ENCODE measurements around the gene PYDC1. TPM values are rescaled to one million over a fixed set of nuclear protein-coding genes. Genes with fewer than 3 reads are reported as not detected.

The PYDC1 gene
- total and polyA plus RNA-seq, 2 of the 13 experiments (the other 11 are each of a cell fraction or from before 2014, with no cell fraction given) = not detected

DNA sequence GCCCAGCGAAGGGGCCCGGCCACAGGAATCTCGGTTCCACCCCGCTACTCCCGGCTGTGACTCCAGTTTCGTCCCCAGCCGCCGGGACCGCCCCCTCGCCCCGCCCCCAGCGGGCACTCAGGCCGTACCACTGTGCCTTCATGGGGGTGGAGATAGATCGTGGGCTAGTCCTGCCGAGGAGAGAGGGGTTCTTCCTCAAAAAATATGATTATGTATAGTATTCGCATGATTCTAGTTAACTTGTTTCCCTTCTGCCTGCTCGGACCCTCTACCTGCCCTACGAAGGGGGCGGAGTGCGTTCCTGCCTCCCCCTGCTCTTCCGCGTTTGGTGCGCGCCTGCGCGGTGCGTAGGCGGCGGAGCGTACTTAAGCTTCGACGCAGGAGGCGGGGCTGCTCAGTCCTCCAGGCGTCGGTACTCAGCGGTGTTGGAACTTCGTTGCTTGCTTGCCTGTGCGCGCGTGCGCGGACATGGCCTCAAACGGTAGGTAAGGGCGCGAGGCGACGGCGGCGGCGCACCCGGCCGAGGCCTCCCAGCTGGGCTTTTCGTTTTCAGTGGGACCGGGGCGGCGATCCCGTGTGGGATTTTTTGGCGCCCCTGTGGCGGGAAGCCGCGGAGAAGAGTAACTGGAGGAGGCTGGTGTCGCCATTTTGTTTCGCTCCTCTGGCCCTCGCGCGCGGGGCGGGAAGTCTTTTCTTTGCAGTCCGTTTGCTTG is 37.0 kb downstream of the PYDC1 start, which contains the start of gene FUS (continued):
- TF ChIP-seq POLR2AphosphoS5 (IDR thresholded peaks at IDR 0.05; ENCODE audit: low read depth, low read length) = peak; percentile 100
- peak; percentile 96 for TF ChIP-seq YEATS4 (CRISPR knock-in tag; IDR thresholded peaks at IDR 0.05; ENCODE audit: borderline replicate concordance)
- TF ChIP-seq KAT8 (CRISPR knock-in tag; IDR thresholded peaks at IDR 0.05) = peak; percentile 87
- peak; percentile 93 for TF ChIP-seq ZC3H13 (CRISPR knock-in tag; IDR thresholded peaks at IDR 0.05)
- no peak for TF ChIP-seq ZNF282 (IDR thresholded peaks at IDR 0.05; ENCODE audit: partially characterized antibody)
- 0 out of 2 replicates have a peak, but pooled peaks have one; percentile 26 for TF ChIP-seq NFE2L2 (IDR thresholded peaks at IDR 0.05; ENCODE audit: low read length)
- peak; percentile 73 for TF ChIP-seq RXRA (CRISPR knock-in tag; IDR thresholded peaks at IDR 0.05)
- TF ChIP-seq, protein P1, sequence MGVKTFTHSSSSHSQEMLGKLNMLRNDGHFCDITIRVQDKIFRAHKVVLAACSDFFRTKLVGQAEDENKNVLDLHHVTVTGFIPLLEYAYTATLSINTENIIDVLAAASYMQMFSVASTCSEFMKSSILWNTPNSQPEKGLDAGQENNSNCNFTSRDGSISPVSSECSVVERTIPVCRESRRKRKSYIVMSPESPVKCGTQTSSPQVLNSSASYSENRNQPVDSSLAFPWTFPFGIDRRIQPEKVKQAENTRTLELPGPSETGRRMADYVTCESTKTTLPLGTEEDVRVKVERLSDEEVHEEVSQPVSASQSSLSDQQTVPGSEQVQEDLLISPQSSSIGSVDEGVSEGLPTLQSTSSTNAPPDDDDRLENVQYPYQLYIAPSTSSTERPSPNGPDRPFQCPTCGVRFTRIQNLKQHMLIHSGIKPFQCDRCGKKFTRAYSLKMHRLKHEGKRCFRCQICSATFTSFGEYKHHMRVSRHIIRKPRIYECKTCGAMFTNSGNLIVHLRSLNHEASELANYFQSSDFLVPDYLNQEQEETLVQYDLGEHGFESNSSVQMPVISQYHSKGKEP (CRISPR knock-in tag; IDR thresholded peaks at IDR 0.05) = peak; percentile 95; the same call in 1 of the 2 replicates
- TF ChIP-seq TBX2 (CRISPR knock-in tag; IDR thresholded peaks at IDR 0.05; ENCODE audit: borderline replicate concordance) = no peak; the same call in none of the 2 replicates
- TF ChIP-seq ZNF747 (CRISPR knock-in tag; IDR thresholded peaks at IDR 0.05; ENCODE audit: borderline replicate concordance) = peak; percentile 91
- TF ChIP-seq, protein P2, sequence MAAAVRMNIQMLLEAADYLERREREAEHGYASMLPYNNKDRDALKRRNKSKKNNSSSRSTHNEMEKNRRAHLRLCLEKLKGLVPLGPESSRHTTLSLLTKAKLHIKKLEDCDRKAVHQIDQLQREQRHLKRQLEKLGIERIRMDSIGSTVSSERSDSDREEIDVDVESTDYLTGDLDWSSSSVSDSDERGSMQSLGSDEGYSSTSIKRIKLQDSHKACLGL (CRISPR knock-in tag; IDR thresholded peaks at IDR 0.05) = no peak
- no peak; the same call in 1 of the 2 replicates for TF ChIP-seq ZNF468 (CRISPR knock-in tag; IDR thresholded peaks at IDR 0.05)
- TF ChIP-seq, protein P3, sequence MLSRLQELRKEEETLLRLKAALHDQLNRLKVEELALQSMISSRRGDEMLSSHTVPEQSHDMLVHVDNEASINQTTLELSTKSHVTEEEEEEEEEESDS (CRISPR knock-in tag; IDR thresholded peaks at IDR 0.05; ENCODE audit: borderline replicate concordance) = 0 out of 2 replicates have a peak, but pooled peaks have one; percentile 24
- TF ChIP-seq NCOA2 (CRISPR knock-in tag; IDR thresholded peaks at IDR 0.05) = peak; percentile 67
- peak; percentile 99 to 100 for TF ChIP-seq POLR2A (IDR thresholded peaks at IDR 0.05; ENCODE audit: insufficient read depth in 1 of 2, low read depth in 2 of 2, low read length in 2 of 2)
- no peak for TF ChIP-seq SSRP1 (CRISPR knock-in tag; IDR thresholded peaks at IDR 0.05)
- peak; percentile 49; the same call in 1 of the 2 replicates for TF ChIP-seq ARHGAP35 (CRISPR knock-in tag; IDR thresholded peaks at IDR 0.05; ENCODE audit: borderline replicate concordance)
- TF ChIP-seq ZNF510 (CRISPR knock-in tag; IDR thresholded peaks at IDR 0.05; ENCODE audit: low read depth) = peak; percentile 98
- no peak for TF ChIP-seq ZBTB3 (CRISPR knock-in tag; IDR thresholded peaks at IDR 0.05; ENCODE audit: borderline replicate concordance, low read depth)
- TF ChIP-seq, protein P4, sequence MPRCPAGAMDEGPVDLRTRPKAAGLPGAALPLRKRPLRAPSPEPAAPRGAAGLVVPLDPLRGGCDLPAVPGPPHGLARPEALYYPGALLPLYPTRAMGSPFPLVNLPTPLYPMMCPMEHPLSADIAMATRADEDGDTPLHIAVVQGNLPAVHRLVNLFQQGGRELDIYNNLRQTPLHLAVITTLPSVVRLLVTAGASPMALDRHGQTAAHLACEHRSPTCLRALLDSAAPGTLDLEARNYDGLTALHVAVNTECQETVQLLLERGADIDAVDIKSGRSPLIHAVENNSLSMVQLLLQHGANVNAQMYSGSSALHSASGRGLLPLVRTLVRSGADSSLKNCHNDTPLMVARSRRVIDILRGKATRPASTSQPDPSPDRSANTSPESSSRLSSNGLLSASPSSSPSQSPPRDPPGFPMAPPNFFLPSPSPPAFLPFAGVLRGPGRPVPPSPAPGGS (CRISPR knock-in tag; IDR thresholded peaks at IDR 0.05) = peak; percentile 94
- TF ChIP-seq, protein P5, sequence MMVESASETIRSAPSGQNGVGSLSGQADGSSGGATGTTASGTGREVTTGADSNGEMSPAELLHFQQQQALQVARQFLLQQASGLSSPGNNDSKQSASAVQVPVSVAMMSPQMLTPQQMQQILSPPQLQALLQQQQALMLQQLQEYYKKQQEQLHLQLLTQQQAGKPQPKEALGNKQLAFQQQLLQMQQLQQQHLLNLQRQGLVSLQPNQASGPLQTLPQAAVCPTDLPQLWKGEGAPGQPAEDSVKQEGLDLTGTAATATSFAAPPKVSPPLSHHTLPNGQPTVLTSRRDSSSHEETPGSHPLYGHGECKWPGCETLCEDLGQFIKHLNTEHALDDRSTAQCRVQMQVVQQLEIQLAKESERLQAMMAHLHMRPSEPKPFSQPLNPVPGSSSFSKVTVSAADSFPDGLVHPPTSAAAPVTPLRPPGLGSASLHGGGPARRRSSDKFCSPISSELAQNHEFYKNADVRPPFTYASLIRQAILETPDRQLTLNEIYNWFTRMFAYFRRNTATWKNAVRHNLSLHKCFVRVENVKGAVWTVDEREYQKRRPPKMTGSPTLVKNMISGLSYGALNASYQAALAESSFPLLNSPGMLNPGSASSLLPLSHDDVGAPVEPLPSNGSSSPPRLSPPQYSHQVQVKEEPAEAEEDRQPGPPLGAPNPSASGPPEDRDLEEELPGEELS (CRISPR knock-in tag; IDR thresholded peaks at IDR 0.05) = no peak
- peak; percentile 51 for TF ChIP-seq RFXAP (CRISPR knock-in tag; IDR thresholded peaks at IDR 0.05; ENCODE audit: borderline replicate concordance)
- no peak; the same call in none of the 2 replicates for TF ChIP-seq ZBTB20 (CRISPR knock-in tag; IDR thresholded peaks at IDR 0.05; ENCODE audit: borderline replicate concordance, low read depth)
- peak; percentile 75 for TF ChIP-seq ZFYVE20 (CRISPR knock-in tag; IDR thresholded peaks at IDR 0.05; ENCODE audit: borderline replicate concordance, low read depth)
- peak; percentile 96 for TF ChIP-seq CHCHD3 (CRISPR knock-in tag; IDR thresholded peaks at IDR 0.05)

Measured in HepG2 (cell line).